Memory B cell (primary cell): ENCODE data around the gene SPATA16.
"Not testable (repeated sequence)": the region's sequence is repeated elsewhere in the genome, so short reads cannot be mapped to it uniquely, and the experiment has no call there.

Experiments used
- ATAC-seq: fragments of 150-1000 bp; cut with Tn5 transposase; 2 replicates; pipeline ENCODE4 v1.10.0; 2021; ENCODE audit warnings: low read depth, mild to moderate bottlenecking, moderate library complexity
- DNase-seq, 2 donors: peaks; one replicate each; pipeline ENCODE4 v3.0.0; 2022; ENCODE audit warnings: low spot score in 2 of 2
- H3K27ac Mint-ChIP-seq: one replicate; pipeline ENCODE4 v1.8.0; 2022; ENCODE audit warnings: mild to moderate bottlenecking, moderate library complexity, mixed read lengths
- H3K27me3 Mint-ChIP-seq: one replicate; pipeline ENCODE4 v1.8.0; 2022; ENCODE audit warnings: mixed read lengths
- H3K36me3 Mint-ChIP-seq: one replicate; pipeline ENCODE4 v1.8.0; 2022; ENCODE audit warnings: mild to moderate bottlenecking, mixed read lengths
- H3K4me1 Mint-ChIP-seq: one replicate; pipeline ENCODE4 v1.8.0; 2022; ENCODE audit warnings: mixed read lengths
- H3K4me3 Mint-ChIP-seq: one replicate; pipeline ENCODE4 v1.8.0; 2022; ENCODE audit warnings: mild to moderate bottlenecking, moderate library complexity, mixed read lengths
- H3K9me3 Mint-ChIP-seq: one replicate; pipeline ENCODE4 v1.8.0; 2022; ENCODE audit warnings: mixed read lengths

Gene SPATA16, protein sequence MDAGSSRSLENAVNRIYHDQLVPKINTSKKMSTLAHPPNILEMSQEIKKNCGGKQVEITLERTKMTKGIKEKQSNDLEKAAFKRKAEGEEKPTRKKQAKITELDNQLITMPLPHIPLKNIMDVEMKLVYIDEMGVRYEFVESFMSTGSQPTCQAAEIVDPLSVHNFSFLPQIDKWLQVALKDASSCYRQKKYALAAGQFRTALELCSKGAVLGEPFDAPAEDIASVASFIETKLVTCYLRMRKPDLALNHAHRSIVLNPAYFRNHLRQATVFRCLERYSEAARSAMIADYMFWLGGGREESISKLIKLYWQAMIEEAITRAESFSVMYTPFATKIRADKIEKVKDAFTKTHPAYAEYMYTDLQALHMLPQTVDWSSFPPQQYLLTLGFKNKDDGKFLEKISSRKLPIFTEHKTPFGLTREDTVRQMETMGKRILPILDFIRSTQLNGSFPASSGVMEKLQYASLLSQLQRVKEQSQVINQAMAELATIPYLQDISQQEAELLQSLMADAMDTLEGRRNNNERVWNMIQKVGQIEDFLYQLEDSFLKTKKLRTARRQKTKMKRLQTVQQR

DNA sequence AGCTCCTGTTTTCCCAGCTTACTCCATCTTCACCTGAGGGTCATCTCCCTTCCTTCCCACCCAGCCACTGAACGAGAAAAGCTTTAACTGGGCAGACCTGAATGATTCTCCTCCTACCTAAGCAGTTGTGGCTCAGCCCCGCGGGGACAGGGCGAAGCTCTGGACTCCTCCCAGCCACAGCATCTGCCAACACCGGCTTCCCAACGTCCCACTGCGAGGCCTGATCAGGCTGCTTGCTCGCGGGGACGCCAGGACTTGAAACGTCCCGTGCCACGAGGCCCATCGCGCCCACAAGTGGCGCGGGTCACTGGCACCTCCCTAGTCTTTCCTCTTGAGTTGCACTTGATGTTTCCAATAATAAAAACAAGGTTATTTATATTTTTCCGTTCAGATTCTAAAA is at the start of gene SPATA16:
Gene SPATA16 (minus strand): TSS at position 250 of the 400 bp plus-strand sequence. CDS start 23,504 bp downstream, outside the sequence.
- H3K36me3 Mint-ChIP-seq: no peaks in the 10 kb centered on the region
- H3K4me1 Mint-ChIP-seq: no peaks in the 10 kb centered on the region
- DNase-seq: no peak
- ATAC-seq: no peak
- no peak within 1 kb of the TSS for H3K27ac Mint-ChIP-seq
- no peak within 1 kb of the TSS for H3K4me3 Mint-ChIP-seq
- no peaks in the 10 kb centered on the region for H3K9me3 Mint-ChIP-seq
- H3K27me3 Mint-ChIP-seq: no peaks in the 10 kb centered on the region

DNA sequence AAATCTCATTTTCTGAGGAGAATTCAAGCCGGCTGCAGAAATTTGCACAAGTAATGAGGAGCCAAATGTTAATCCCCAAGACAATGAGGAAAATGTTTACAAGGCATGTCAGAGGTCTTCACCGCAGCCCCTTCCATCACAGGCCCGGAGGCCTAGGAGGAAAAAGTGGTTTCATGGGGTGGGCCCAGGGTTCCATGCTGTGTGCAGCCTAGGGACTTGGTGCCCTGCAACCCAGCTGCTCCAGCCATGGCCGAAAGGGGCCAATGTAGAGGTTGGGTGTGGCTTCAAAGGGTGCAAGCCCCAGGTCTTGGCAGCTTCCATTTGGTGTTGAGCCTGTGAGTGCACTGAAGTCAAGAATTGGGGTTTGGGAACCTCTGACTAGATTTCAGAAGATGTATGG is 42.0 kb upstream of the SPATA16 start:
- H3K27ac Mint-ChIP-seq, H3K4me1 Mint-ChIP-seq, H3K27me3 Mint-ChIP-seq, H3K9me3 Mint-ChIP-seq, ATAC-seq, H3K36me3 Mint-ChIP-seq, DNase-seq, H3K4me3 Mint-ChIP-seq: not testable (repeated sequence)

GRCh38 chr3:173173652-173174051 is 32.6 kb upstream of the SPATA16 start:
- no peaks in the 10 kb centered on the region for H3K4me1 Mint-ChIP-seq
- H3K36me3 Mint-ChIP-seq: no peaks in the 10 kb centered on the region

GRCh38 chr3:173159139-173159538 is 18.1 kb upstream of the SPATA16 start:
- H3K27ac Mint-ChIP-seq, ATAC-seq, DNase-seq, H3K4me1 Mint-ChIP-seq, H3K4me3 Mint-ChIP-seq, H3K36me3 Mint-ChIP-seq, H3K27me3 Mint-ChIP-seq, H3K9me3 Mint-ChIP-seq: not testable (repeated sequence)

More at GRCh38 chr3:173173652-173174051, 32.6 kb upstream of the SPATA16 start:
- no peak overlapping the region for H3K27ac Mint-ChIP-seq
- H3K4me3 Mint-ChIP-seq: no peak overlapping the region
- no peak for ATAC-seq
- H3K9me3 Mint-ChIP-seq: peaks cover 4% of the 10 kb centered on the region
- no peaks in the 10 kb centered on the region for H3K27me3 Mint-ChIP-seq
- no peak for DNase-seq

DNA sequence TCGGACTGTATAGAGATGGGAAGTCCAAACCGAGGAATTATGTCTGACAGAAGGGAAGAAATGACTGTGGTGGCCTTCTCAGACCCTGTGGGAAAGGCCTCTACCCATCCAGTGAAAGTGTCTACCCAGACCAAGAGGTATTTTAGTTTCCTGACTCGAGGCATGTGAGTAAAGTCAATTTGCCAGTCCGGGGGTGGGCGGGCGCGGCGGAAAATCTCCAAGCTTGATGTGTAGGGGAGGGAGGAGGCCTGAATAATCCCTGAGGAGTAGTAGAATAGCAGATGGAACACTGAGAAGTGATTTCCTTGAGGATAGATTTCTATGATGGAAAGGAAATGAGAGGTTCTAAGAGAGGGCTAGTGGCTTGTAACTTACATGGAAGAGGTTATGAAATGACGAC is 15.5 kb upstream of the SPATA16 start:
- ATAC-seq: not testable (repeated sequence)

DNA sequence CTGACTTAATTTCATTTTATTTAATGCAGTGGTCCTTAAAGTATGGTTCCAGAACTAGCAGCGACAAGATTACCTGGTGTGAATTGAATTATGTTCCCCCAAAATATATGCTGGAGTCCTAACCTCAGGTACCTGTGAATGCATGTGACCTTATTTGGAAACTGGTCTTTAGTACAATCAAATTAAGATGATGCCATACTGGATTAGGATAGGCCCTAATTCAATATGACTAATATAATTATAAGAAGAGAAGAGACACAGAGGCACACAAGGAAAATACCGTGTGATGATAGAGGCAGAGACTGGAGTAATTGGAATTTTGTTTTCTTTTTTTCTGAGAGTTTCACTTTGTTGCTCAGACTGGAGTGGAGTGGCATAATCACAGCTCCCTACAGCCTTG is 12.6 kb upstream of the SPATA16 start:
- H3K4me3 Mint-ChIP-seq: no peak overlapping the region
- H3K36me3 Mint-ChIP-seq: no peaks in the 10 kb centered on the region
- no peaks in the 10 kb centered on the region for H3K27me3 Mint-ChIP-seq
- no peak for ATAC-seq
- DNase-seq: no peak
- H3K27ac Mint-ChIP-seq: no peak overlapping the region
- H3K9me3 Mint-ChIP-seq: peaks cover 4% of the 10 kb centered on the region
- no peaks in the 10 kb centered on the region for H3K4me1 Mint-ChIP-seq

More for the DNA sequence above, 15.5 kb upstream of the SPATA16 start:
- H3K9me3 Mint-ChIP-seq, H3K27me3 Mint-ChIP-seq, H3K4me1 Mint-ChIP-seq, H3K36me3 Mint-ChIP-seq, H3K27ac Mint-ChIP-seq, H3K4me3 Mint-ChIP-seq, DNase-seq: not testable (repeated sequence)

- Mint-ChIP-seq H3K9me3 (no peaks in the 10 kb centered on the region), H3K27me3 (no peaks in the 10 kb centered on the region), H3K4me3 (no peak overlapping the region), H3K4me1 (no peaks in the 10 kb centered on the region), H3K27ac (no peak overlapping the region), H3K36me3 (no peaks in the 10 kb centered on the region)
- DNase-seq: no peak
- ATAC-seq: no peak
Measured at GRCh38 chr3:173139420-173139819, 1.6 kb downstream of the SPATA16 start.

DNA sequence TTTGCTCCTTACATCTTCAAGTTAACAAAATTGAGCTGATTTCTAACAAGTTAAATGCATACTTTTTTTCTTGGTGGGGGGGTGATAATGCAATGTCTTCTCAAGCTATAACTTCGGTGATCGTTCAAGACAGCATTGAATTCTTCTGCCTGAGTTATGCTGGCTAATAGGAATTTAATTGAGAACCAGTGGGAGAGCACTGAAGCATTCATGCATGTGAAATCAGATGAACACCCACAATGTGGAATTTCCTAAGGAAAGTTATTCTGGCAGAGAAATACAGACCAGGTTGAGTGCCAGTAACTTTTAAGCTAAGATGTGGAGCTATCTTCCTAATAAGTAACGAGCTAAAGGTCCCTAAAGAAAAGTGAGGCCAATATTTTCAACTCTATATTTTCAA is 3.0 kb downstream of the SPATA16 start:
- ATAC-seq (no peak), DNase-seq (no peak)
- Mint-ChIP-seq H3K36me3 (no peaks in the 10 kb centered on the region), H3K27ac (no peak overlapping the region), H3K4me3 (no peak overlapping the region), H3K27me3 (no peaks in the 10 kb centered on the region), H3K9me3 (no peaks in the 10 kb centered on the region), H3K4me1 (no peaks in the 10 kb centered on the region)

GRCh38 chr3:173135059-173135458 is 6.0 kb downstream of the SPATA16 start:
- Mint-ChIP-seq H3K9me3 (no peaks in the 10 kb centered on the region), H3K36me3 (no peaks in the 10 kb centered on the region), H3K27ac (no peak overlapping the region), H3K4me3 (no peak overlapping the region), H3K4me1 (no peaks in the 10 kb centered on the region), H3K27me3 (no peaks in the 10 kb centered on the region)
- no peak for DNase-seq
- no peak for ATAC-seq

DNA sequence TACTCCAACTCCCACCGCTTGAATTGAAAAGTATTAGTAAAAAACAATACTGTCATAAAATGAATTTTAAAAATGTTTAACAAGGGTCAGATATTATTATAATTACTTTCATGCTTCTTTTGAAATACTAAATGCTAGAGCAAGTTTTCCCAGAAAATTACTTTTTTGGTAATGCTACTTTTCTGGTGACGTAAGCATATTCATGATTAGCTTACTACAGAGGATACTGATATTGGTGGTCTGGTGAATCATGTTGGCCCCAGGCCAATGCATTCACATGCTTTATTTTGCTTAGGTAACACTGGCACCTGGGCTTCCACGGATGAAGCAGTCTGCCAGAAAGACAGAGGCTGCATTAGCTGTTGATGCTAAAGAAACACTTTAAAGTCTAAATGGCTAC is 12.4 kb downstream of the SPATA16 start:
- Mint-ChIP-seq H3K27ac (no peak overlapping the region), H3K27me3 (no peaks in the 10 kb centered on the region), H3K4me3 (no peak overlapping the region), H3K4me1 (no peaks in the 10 kb centered on the region), H3K36me3 (no peaks in the 10 kb centered on the region), H3K9me3 (no peaks in the 10 kb centered on the region)
- ATAC-seq: no peak
- DNase-seq: no peak

DNA sequence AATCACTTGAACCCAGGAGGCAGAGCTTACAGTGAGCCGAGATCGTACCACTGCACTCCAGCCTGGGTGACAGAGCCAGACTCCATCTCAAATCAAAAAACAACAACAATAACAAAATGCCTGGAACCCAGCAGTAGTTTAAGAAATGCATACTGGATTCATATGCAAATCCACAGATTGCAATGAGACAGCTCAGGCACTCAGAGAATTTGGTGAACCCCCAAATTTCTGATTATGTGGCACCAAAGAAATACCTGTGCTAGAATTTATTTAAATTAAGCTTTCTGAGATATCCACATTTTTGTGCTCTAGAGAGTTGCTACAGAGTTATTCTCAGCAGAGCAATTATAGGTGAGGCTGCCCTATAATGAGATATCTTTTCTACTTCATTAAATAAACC is 29.7 kb downstream of the SPATA16 start:
- Mint-ChIP-seq H3K4me3 (no peak overlapping the region), H3K27ac (no peak overlapping the region), H3K27me3 (no peaks in the 10 kb centered on the region), H3K9me3 (peaks cover 8% of the 10 kb centered on the region), H3K4me1 (no peaks in the 10 kb centered on the region), H3K36me3 (no peaks in the 10 kb centered on the region)
- no peak for DNase-seq
- ATAC-seq: no peak

GRCh38 chr3:173109143-173109542 is 31.9 kb downstream of the SPATA16 start:
- no peaks in the 10 kb centered on the region for H3K36me3 Mint-ChIP-seq
- ATAC-seq (no peak), DNase-seq (no peak)
- H3K27me3 Mint-ChIP-seq: no peaks in the 10 kb centered on the region
- no peak overlapping the region for H3K4me3 Mint-ChIP-seq
- no peak overlapping the region for H3K27ac Mint-ChIP-seq
- H3K4me1 Mint-ChIP-seq: no peaks in the 10 kb centered on the region
- H3K9me3 Mint-ChIP-seq: peaks cover 10% of the 10 kb centered on the region

DNA sequence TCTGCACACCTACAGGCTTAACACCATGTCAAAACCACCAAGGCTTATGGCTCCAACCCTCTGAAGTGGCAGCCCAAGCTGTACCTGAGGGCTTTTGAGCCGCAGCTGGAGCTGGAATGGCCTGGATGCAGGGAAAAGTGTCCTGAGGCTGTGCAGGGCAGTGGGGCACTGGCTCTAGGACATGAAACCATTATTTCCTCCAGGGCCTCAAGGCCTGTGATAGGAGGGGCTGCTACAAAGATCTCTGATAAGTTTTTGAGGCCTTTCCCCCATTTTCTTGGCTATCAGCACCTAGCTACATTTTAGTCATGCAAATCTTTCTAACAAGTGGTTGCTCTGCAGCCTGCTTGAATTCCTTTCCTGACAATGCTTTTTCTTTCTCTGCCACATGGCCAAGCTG is 37.6 kb downstream of the SPATA16 start:
- H3K27ac Mint-ChIP-seq: no peak overlapping the region
- ATAC-seq (no peak), DNase-seq (no peak)
- H3K27me3 Mint-ChIP-seq: no peaks in the 10 kb centered on the region
- peaks cover 11% of the 10 kb centered on the region for H3K9me3 Mint-ChIP-seq
- no peaks in the 10 kb centered on the region for H3K4me1 Mint-ChIP-seq
- H3K4me3 Mint-ChIP-seq: no peak overlapping the region
- H3K36me3 Mint-ChIP-seq: no peaks in the 10 kb centered on the region

DNA sequence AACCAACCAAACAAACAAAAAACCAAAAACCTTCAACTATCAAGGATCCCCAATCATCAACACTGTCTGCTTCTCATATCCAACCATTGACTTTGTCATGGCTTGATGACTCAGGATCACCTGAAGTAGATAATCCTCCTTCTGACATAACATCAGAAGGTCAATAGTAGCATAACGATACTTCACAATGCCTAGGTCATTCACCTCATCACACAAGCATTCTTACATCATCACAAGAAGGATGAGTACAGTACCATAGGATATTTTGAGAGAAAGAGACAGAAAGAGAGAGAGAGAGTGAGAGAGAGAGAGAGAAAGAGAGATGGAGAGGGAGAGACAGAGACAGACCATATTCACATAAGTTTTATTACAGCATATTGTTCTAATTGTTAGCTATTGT is 42.1 kb downstream of the SPATA16 start:
- Mint-ChIP-seq H3K27me3 (no peaks in the 10 kb centered on the region), H3K4me1 (no peaks in the 10 kb centered on the region), H3K9me3 (peaks cover 5% of the 10 kb centered on the region)

More for the DNA sequence above, 42.1 kb downstream of the SPATA16 start:
- ATAC-seq (no peak), DNase-seq (no peak)
- Mint-ChIP-seq H3K27ac (no peak overlapping the region), H3K4me3 (no peak overlapping the region), H3K36me3 (no peaks in the 10 kb centered on the region)
